Cardiac fibroblast (primary cell): ENCODE data around the gene FAM13A.
A peak's percentile ranks its signal among the peaks of the same experiment; 100 is the strongest.

ENCODE experiments used
- DNase-seq, 2 donors: peaks; one replicate each; pipeline versions ENCODE4 v3.0.0 to v3.0.0-alpha.2; 2010; ENCODE audit warnings: low read depth in 2 of 2
- H3K4me3 ChIP-seq, 2 donors: replicated peaks in 1 of 2; 1 replicate in 1 of 2; 2 replicates in 1 of 2; pipeline ENCODE4 v1.5.1; 2011; ENCODE audit warnings: low read depth in 2 of 2, low read length in 2 of 2, mild to moderate bottlenecking in 2 of 2, moderate library complexity in 1 of 2
- CTCF ChIP-seq: IDR thresholded peaks from one replicate; pipeline ENCODE4 v1.5.1; 2011; ENCODE audit warnings: low read depth, mild to moderate bottlenecking, low read length, inconsistent platforms

The FAM13A gene

GRCh38 chr4:88804234-88804633 lies 252.8 kb downstream of the FAM13A start:
- no peak overlapping the region for H3K4me3 ChIP-seq
- DNase-seq, result no peak
- no peak for TF ChIP-seq CTCF

- TF ChIP-seq CTCF, result no peak
- H3K4me3 ChIP-seq, result no peak overlapping the region
- DNase-seq, result peak; percentile 91 to 97
Observed at GRCh38 chr4:88803600-88804096, 253.3 kb downstream of the FAM13A start.

GRCh38 chr4:88802585-88803286 lies 254.2 kb downstream of the FAM13A start:
- peak in 1 of 2 donors; percentile 49 for DNase-seq
- TF ChIP-seq CTCF, result no peak
- H3K4me3 ChIP-seq, result no peak overlapping the region

- no peak overlapping the region for H3K4me3 ChIP-seq
- TF ChIP-seq CTCF, result no peak
- DNase-seq, result no peak
Observed at GRCh38 chr4:88802138-88802537, 254.8 kb downstream of the FAM13A start.

- TF ChIP-seq CTCF, result no peak
- no peak overlapping the region for H3K4me3 ChIP-seq
Observed at GRCh38 chr4:88799900-88800299, 257.1 kb downstream of the FAM13A start.

GRCh38 chr4:88797725-88798124 lies 259.3 kb downstream of the FAM13A start:
- no peak for DNase-seq
- no peak for TF ChIP-seq CTCF
- no peak overlapping the region for H3K4me3 ChIP-seq

More at GRCh38 chr4:88799900-88800299, 257.1 kb downstream of the FAM13A start:
- no peak for DNase-seq

- H3K4me3 ChIP-seq, result no peak overlapping the region
- DNase-seq, result no peak
- no peak for TF ChIP-seq CTCF
Observed at GRCh38 chr4:88796545-88796944, 260.4 kb downstream of the FAM13A start.
